WTC11 (cell line): Measurements from ENCODE around the gene ROBO1.

Source experiments
- NFYB ChIP-seq: sonication (generic); formaldehyde crosslinking; conservative IDR thresholded peaks from 2 replicates; pipeline ENCODE4 v1.8.0; 2022; ENCODE audit warnings: low read depth, missing genetic modification reagents
- SMAD3 ChIP-seq: sonication (generic); formaldehyde crosslinking; IDR thresholded peaks from 2 replicates; pipeline ENCODE4 v1.8.0; 2022; ENCODE audit warnings: missing genetic modification reagents, mild to moderate bottlenecking, borderline replicate concordance
- ZNF416 ChIP-seq: fragments of 250-450 bp; sonication (Bioruptor Pico); IDR thresholded peaks from 2 replicates; pipeline ENCODE4 v1.9.0; 2021; ENCODE audit warnings: mild to moderate bottlenecking, inconsistent platforms
- ZNF423 ChIP-seq: fragments of 250-450 bp; sonication (Bioruptor Pico); IDR thresholded peaks from 2 replicates; pipeline ENCODE4 v2.1.2; 2022; ENCODE audit warnings: mild to moderate bottlenecking, moderate library complexity
- TF ChIP-seq, protein P1 (sequence below): sonication (generic); formaldehyde crosslinking; IDR thresholded peaks from 2 replicates; pipeline ENCODE4 v1.8.0; 2023; ENCODE audit warnings: missing genetic modification reagents
- TF ChIP-seq, protein P2 (sequence below): fragments of 200-600 bp; IDR thresholded peaks from 2 replicates; pipeline ENCODE4 v1.8.0; 2022; ENCODE audit warnings: antibody characterized with exemption
- TF ChIP-seq, protein P3 (sequence below): sonication (generic); formaldehyde crosslinking; IDR thresholded peaks from 2 replicates; pipeline ENCODE4 v1.8.0; 2022; ENCODE audit warnings: mild to moderate bottlenecking, missing genetic modification reagents
- TF ChIP-seq, protein P4 (sequence below): fragments of 250-450 bp; sonication (Bioruptor Pico); IDR thresholded peaks from 2 replicates; pipeline ENCODE4 v1.9.0; 2021; ENCODE audit warnings: mild to moderate bottlenecking

DNA sequence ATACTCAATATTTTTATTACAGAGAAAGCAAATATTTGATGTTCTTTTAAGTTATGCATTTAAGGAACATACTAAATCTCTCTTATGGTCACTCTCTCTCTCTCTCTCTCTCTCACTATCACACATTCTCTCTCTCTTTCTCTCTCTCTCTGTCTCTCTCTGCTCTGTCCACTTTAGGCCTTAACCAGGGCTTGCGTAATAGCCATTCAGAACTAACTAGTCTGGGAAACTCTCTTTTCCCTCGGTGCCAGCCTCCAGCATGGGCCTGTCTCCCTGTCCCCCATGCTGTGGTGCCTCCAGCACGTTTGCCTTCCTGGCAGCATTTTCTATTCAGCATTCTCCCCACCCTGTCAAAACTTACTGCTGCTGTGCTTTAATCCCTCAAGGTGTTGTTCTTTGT, 389.7 kb downstream of the ROBO1 start:
- TF ChIP-seq, protein P1, sequence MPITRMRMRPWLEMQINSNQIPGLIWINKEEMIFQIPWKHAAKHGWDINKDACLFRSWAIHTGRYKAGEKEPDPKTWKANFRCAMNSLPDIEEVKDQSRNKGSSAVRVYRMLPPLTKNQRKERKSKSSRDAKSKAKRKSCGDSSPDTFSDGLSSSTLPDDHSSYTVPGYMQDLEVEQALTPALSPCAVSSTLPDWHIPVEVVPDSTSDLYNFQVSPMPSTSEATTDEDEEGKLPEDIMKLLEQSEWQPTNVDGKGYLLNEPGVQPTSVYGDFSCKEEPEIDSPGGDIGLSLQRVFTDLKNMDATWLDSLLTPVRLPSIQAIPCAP (CRISPR knock-in tag), result no peak
- TF ChIP-seq, protein P2, sequence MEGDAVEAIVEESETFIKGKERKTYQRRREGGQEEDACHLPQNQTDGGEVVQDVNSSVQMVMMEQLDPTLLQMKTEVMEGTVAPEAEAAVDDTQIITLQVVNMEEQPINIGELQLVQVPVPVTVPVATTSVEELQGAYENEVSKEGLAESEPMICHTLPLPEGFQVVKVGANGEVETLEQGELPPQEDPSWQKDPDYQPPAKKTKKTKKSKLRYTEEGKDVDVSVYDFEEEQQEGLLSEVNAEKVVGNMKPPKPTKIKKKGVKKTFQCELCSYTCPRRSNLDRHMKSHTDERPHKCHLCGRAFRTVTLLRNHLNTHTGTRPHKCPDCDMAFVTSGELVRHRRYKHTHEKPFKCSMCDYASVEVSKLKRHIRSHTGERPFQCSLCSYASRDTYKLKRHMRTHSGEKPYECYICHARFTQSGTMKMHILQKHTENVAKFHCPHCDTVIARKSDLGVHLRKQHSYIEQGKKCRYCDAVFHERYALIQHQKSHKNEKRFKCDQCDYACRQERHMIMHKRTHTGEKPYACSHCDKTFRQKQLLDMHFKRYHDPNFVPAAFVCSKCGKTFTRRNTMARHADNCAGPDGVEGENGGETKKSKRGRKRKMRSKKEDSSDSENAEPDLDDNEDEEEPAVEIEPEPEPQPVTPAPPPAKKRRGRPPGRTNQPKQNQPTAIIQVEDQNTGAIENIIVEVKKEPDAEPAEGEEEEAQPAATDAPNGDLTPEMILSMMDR, result no peak
- TF ChIP-seq ZNF423 (no peak), ZNF416 (CRISPR knock-in tag) (no peak), NFYB (no peak), SMAD3 (CRISPR knock-in tag) (no peak)
- TF ChIP-seq, protein P3, sequence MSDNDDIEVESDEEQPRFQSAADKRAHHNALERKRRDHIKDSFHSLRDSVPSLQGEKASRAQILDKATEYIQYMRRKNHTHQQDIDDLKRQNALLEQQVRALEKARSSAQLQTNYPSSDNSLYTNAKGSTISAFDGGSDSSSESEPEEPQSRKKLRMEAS (CRISPR knock-in tag), result no peak
- TF ChIP-seq, protein P4, sequence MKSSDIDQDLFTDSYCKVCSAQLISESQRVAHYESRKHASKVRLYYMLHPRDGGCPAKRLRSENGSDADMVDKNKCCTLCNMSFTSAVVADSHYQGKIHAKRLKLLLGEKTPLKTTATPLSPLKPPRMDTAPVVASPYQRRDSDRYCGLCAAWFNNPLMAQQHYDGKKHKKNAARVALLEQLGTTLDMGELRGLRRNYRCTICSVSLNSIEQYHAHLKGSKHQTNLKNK (CRISPR knock-in tag), result no peak
